HG02642 (cell line): Measurements from ENCODE around the gene DLGAP4.
"Not testable (repeated sequence)": the region's sequence is repeated elsewhere in the genome, so short reads cannot be mapped to it uniquely, and the experiment has no call there.

Experiments used
- ATAC-seq: cut with Tn5 transposase; IDR thresholded peaks from one replicate; pipeline ENCODE4 v1.9.1; 2021; ENCODE audit warnings: mild to moderate bottlenecking; ENCODE audit not compliant: unreplicated experiment, poor library complexity

The DLGAP4 gene

GRCh38 chr20:36547186-36548005 is 241.3 kb downstream of the DLGAP4 start:
- ATAC-seq: no peak

GRCh38 chr20:36548006-36548315 is 241.8 kb downstream of the DLGAP4 start:
- no peak for ATAC-seq

GRCh38 chr20:36548704-36549627 is 242.8 kb downstream of the DLGAP4 start:
- no peak for ATAC-seq

- no peak for ATAC-seq
Observed at GRCh38 chr20:36549628-36549941, 243.4 kb downstream of the DLGAP4 start.

GRCh38 chr20:36549942-36550789 is 244.0 kb downstream of the DLGAP4 start:
- ATAC-seq: no peak

- ATAC-seq: no peak
Observed at GRCh38 chr20:36550790-36551299, 244.7 kb downstream of the DLGAP4 start.

- no peak for ATAC-seq
Observed at GRCh38 chr20:36555248-36555647, 249.1 kb downstream of the DLGAP4 start.

- ATAC-seq: no peak
Observed at GRCh38 chr20:36562724-36563123, 256.6 kb downstream of the DLGAP4 start.

GRCh38 chr20:36563374-36563773 is 257.2 kb downstream of the DLGAP4 start:
- no peak for ATAC-seq

- not testable (repeated sequence) for ATAC-seq
Observed at GRCh38 chr20:36564078-36564725, 258.1 kb downstream of the DLGAP4 start.

GRCh38 chr20:36564726-36565121 is 258.6 kb downstream of the DLGAP4 start:
- not testable (repeated sequence) for ATAC-seq

GRCh38 chr20:36565520-36565919 is 259.4 kb downstream of the DLGAP4 start:
- ATAC-seq: no peak

- ATAC-seq: no peak
Observed at GRCh38 chr20:36569847-36570429, 263.8 kb downstream of the DLGAP4 start.

- ATAC-seq: no peak
Observed at GRCh38 chr20:36571564-36572504, 265.7 kb downstream of the DLGAP4 start.

- ATAC-seq: peak; percentile 5
Observed at GRCh38 chr20:36572701-36573102, 266.6 kb downstream of the DLGAP4 start.

- ATAC-seq: peak; percentile 77
Observed at GRCh38 chr20:36573103-36573797, 267.1 kb downstream of the DLGAP4 start, which contains the start of gene TGIF2. TSS of gene TGIF2 (plus strand) at chr20:36573597. CDS start at chr20:36578775, 5,178 bp downstream.

GRCh38 chr20:36573798-36574365 is 267.7 kb downstream of the DLGAP4 start:
- ATAC-seq: peak; percentile 8
